ENCODE measurements around the gene ARHGAP36.

Gene ARHGAP36

GRCh38 chrX:131068945-131069719, 11.0 kb downstream of the ARHGAP36 start:
- Histone ChIP-seq H3K27me3 (ENCODE audit: control insufficient read depth, insufficient read depth, low read length, poor library complexity, severe bottlenecking) (peaks cover 72% of the 10 kb centered on the region), H3K36me3 (ENCODE audit: control insufficient read depth, insufficient read depth, low read length) (no peaks in the 10 kb centered on the region), H3K4me3 (ENCODE audit: insufficient read depth, low read depth, low read length) (no peak overlapping the region), H3K27ac (ENCODE audit: insufficient read depth, low read depth, low read length, poor library complexity, severe bottlenecking) (no peak overlapping the region), H3K4me1 (ENCODE audit: control insufficient read depth, insufficient read depth, low read length) (no peaks in the 10 kb centered on the region), H3K9me3 (ENCODE audit: control insufficient read depth, low read length) (no peaks in the 10 kb centered on the region)
- 9 to 14% methylated on average over 22 to 23 of the region's 26 CpGs for WGBS, 2 experiments

- 3% methylated on average over 39 of the region's 39 CpGs for WGBS, 2 experiments
- H3K27me3 ChIP-seq (ENCODE audit: control insufficient read depth, insufficient read depth, low read length, poor library complexity, severe bottlenecking): peaks cover 80% of the 10 kb centered on the region
- H3K9me3 ChIP-seq (ENCODE audit: control insufficient read depth, low read length): no peaks in the 10 kb centered on the region
- no peaks in the 10 kb centered on the region for H3K4me1 ChIP-seq (ENCODE audit: control insufficient read depth, insufficient read depth, low read length)
- H3K4me3 ChIP-seq (ENCODE audit: insufficient read depth, low read depth, low read length): peak overlapping the region; percentile 10
- H3K36me3 ChIP-seq (ENCODE audit: control insufficient read depth, insufficient read depth, low read length): no peaks in the 10 kb centered on the region
- no peak overlapping the region for H3K27ac ChIP-seq (ENCODE audit: insufficient read depth, low read depth, low read length, poor library complexity, severe bottlenecking)
These were observed 14.9 kb downstream of the ARHGAP36 start for GRCh38 chrX:131072871-131073571.

GRCh38 chrX:131073607-131074006, 15.5 kb downstream of the ARHGAP36 start:
- no peaks in the 10 kb centered on the region for H3K4me1 ChIP-seq (ENCODE audit: control insufficient read depth, insufficient read depth, low read length)

GRCh38 chrX:131081772-131082740, 23.9 kb downstream of the ARHGAP36 start:
- Histone ChIP-seq H3K9me3 (ENCODE audit: control insufficient read depth, low read length) (no peaks in the 10 kb centered on the region), H3K36me3 (ENCODE audit: control insufficient read depth, insufficient read depth, low read length) (no peaks in the 10 kb centered on the region), H3K27ac (ENCODE audit: insufficient read depth, low read depth, low read length, poor library complexity, severe bottlenecking) (no peak overlapping the region), H3K4me1 (ENCODE audit: control insufficient read depth, insufficient read depth, low read length) (peaks cover 4% of the 10 kb centered on the region), H3K27me3 (ENCODE audit: control insufficient read depth, insufficient read depth, low read length, poor library complexity, severe bottlenecking) (peaks cover 81% of the 10 kb centered on the region), H3K4me3 (ENCODE audit: insufficient read depth, low read depth, low read length) (peak overlapping the region; percentile 13)
- WGBS, 2 experiments: 1% methylated on average over 75 of the region's 75 CpGs

More at GRCh38 chrX:131073607-131074006, 15.5 kb downstream of the ARHGAP36 start:
- no peaks in the 10 kb centered on the region for H3K9me3 ChIP-seq (ENCODE audit: control insufficient read depth, low read length)
- H3K27ac ChIP-seq (ENCODE audit: insufficient read depth, low read depth, low read length, poor library complexity, severe bottlenecking): no peak overlapping the region
- 41 to 45% methylated on average over 4 of the region's 4 CpGs for WGBS, 2 experiments
- peaks cover 79% of the 10 kb centered on the region for H3K27me3 ChIP-seq (ENCODE audit: control insufficient read depth, insufficient read depth, low read length, poor library complexity, severe bottlenecking)
- H3K36me3 ChIP-seq (ENCODE audit: control insufficient read depth, insufficient read depth, low read length): no peaks in the 10 kb centered on the region
- H3K4me3 ChIP-seq (ENCODE audit: insufficient read depth, low read depth, low read length): peak overlapping the region; percentile 10

GRCh38 chrX:131083510-131084142, 25.5 kb downstream of the ARHGAP36 start:
- Histone ChIP-seq H3K27ac (ENCODE audit: insufficient read depth, low read depth, low read length, poor library complexity, severe bottlenecking) (no peak overlapping the region), H3K4me1 (ENCODE audit: control insufficient read depth, insufficient read depth, low read length) (peaks cover 4% of the 10 kb centered on the region), H3K36me3 (ENCODE audit: control insufficient read depth, insufficient read depth, low read length) (no peaks in the 10 kb centered on the region), H3K9me3 (ENCODE audit: control insufficient read depth, low read length) (no peaks in the 10 kb centered on the region), H3K27me3 (ENCODE audit: control insufficient read depth, insufficient read depth, low read length, poor library complexity, severe bottlenecking) (peaks cover 84% of the 10 kb centered on the region), H3K4me3 (ENCODE audit: insufficient read depth, low read depth, low read length) (no peak overlapping the region)
- WGBS, 2 experiments: 1 to 2% methylated on average over 34 of the region's 34 CpGs

- H3K4me3 ChIP-seq (ENCODE audit: insufficient read depth, low read depth, low read length): no peak overlapping the region
- no peaks in the 10 kb centered on the region for H3K9me3 ChIP-seq (ENCODE audit: control insufficient read depth, low read length)
- peaks cover 4% of the 10 kb centered on the region for H3K4me1 ChIP-seq (ENCODE audit: control insufficient read depth, insufficient read depth, low read length)
- H3K27me3 ChIP-seq (ENCODE audit: control insufficient read depth, insufficient read depth, low read length, poor library complexity, severe bottlenecking): peaks cover 78% of the 10 kb centered on the region
- H3K36me3 ChIP-seq (ENCODE audit: control insufficient read depth, insufficient read depth, low read length): no peaks in the 10 kb centered on the region
- WGBS, 2 experiments: 6 to 10% methylated on average over 7 of the region's 7 CpGs
- no peak overlapping the region for H3K27ac ChIP-seq (ENCODE audit: insufficient read depth, low read depth, low read length, poor library complexity, severe bottlenecking)
These were observed 26.0 kb downstream of the ARHGAP36 start for GRCh38 chrX:131084145-131084544.

GRCh38 chrX:131136776-131137175, 78.6 kb downstream of the ARHGAP36 start:
- no peaks in the 10 kb centered on the region for H3K36me3 ChIP-seq (ENCODE audit: control insufficient read depth, insufficient read depth, low read length)
- H3K4me3 ChIP-seq (ENCODE audit: insufficient read depth, low read depth, low read length): no peak overlapping the region
- no peaks in the 10 kb centered on the region for H3K9me3 ChIP-seq (ENCODE audit: control insufficient read depth, low read length)
- H3K27ac ChIP-seq (ENCODE audit: insufficient read depth, low read depth, low read length, poor library complexity, severe bottlenecking): no peak overlapping the region
- no peaks in the 10 kb centered on the region for H3K27me3 ChIP-seq (ENCODE audit: control insufficient read depth, insufficient read depth, low read length, poor library complexity, severe bottlenecking)
- WGBS, 2 experiments: 96 to 98% methylated on average over 12 to 17 of the region's 27 CpGs
- no peaks in the 10 kb centered on the region for H3K4me1 ChIP-seq (ENCODE audit: control insufficient read depth, insufficient read depth, low read length)

- Histone ChIP-seq H3K27ac (ENCODE audit: insufficient read depth, low read depth, low read length, poor library complexity, severe bottlenecking) (no peak overlapping the region), H3K36me3 (ENCODE audit: control insufficient read depth, insufficient read depth, low read length) (no peaks in the 10 kb centered on the region)
- 87 to 96% methylated on average over 2 of the region's 2 CpGs for whole genome bisulfite sequencing, 2 experiments
These were observed 80.9 kb downstream of the ARHGAP36 start for GRCh38 chrX:131139072-131139471.

More at GRCh38 chrX:131139072-131139471, 80.9 kb downstream of the ARHGAP36 start:
- no peaks in the 10 kb centered on the region for H3K27me3 ChIP-seq (ENCODE audit: control insufficient read depth, insufficient read depth, low read length, poor library complexity, severe bottlenecking)
- H3K4me1 ChIP-seq (ENCODE audit: control insufficient read depth, insufficient read depth, low read length): no peaks in the 10 kb centered on the region
- H3K4me3 ChIP-seq (ENCODE audit: insufficient read depth, low read depth, low read length): no peak overlapping the region
- no peaks in the 10 kb centered on the region for H3K9me3 ChIP-seq (ENCODE audit: control insufficient read depth, low read length)
